ENCODE measurements around the gene KLHL24.
"Not testable (repeated sequence)": the region's sequence is repeated elsewhere in the genome, so short reads cannot be mapped to it uniquely, and the experiment has no call there.

KLHL24 gene, protein sequence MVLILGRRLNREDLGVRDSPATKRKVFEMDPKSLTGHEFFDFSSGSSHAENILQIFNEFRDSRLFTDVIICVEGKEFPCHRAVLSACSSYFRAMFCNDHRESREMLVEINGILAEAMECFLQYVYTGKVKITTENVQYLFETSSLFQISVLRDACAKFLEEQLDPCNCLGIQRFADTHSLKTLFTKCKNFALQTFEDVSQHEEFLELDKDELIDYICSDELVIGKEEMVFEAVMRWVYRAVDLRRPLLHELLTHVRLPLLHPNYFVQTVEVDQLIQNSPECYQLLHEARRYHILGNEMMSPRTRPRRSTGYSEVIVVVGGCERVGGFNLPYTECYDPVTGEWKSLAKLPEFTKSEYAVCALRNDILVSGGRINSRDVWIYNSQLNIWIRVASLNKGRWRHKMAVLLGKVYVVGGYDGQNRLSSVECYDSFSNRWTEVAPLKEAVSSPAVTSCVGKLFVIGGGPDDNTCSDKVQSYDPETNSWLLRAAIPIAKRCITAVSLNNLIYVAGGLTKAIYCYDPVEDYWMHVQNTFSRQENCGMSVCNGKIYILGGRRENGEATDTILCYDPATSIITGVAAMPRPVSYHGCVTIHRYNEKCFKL

DNA sequence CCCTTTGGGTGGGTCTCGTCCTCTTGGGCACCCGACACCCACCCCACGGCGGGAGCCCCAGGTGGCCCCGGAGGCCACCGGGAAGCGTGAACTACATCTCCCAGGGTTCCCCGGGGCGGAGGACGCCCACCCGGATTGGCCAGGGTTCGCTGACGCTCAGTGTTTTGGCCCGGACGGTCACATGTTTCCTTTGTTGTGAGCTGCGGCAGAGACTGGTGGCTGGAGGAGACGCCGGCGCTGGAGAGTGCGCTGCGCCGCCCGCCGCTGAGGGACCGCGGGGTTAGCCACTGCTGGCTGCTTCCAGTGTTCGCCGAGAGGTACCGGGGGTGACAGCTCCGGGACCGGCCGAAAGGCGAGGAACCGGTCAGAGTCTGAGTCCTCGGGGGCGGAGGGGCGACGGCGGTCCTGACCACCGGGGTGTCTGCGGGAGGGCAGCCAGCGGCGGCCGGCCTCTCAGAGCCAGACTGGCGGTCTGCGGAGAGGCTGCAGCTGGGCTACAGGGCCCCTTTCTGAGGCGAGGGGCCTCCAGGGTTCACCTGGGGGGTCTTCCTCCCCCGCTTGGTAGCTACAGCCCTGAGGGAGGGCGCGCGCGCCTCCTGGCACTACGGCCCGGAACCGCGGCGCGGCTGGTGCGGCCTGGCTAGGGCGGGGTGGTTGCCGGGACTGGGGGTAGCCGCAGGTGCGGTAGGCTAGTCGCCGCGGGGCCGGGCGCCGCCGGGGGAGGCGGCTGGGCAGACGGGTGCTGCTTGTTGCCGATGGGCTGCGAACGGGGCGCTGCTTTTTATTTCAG is at the start of gene KLHL24:
Gene KLHL24, plus strand, starts transcription at position 193 of the 790 bp plus-strand sequence. CDS start 14,734 bp downstream, outside the sequence.
- peak; percentile 96 to 97 for DNase-seq

DNA sequence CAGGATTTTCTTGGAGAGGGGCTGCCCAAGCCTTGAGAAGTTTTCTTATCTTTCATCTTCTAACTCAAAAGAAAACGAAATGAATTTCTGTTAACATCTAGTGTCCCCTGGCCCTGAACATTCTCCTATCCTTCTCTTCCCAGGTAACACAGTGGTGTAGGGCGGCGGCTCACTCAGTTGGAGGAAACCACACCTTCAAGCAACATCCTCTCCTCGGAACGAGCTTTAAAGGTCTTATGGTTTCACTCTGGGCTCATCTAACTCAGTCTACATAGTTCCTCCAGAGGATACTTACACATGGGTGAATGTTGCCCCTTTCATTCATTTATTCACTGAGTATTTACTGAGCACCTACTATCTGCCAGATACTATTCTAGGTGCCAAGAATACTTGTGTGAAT is 48.9 kb upstream of the KLHL24 start:
- DNase-seq: no peak

DNA sequence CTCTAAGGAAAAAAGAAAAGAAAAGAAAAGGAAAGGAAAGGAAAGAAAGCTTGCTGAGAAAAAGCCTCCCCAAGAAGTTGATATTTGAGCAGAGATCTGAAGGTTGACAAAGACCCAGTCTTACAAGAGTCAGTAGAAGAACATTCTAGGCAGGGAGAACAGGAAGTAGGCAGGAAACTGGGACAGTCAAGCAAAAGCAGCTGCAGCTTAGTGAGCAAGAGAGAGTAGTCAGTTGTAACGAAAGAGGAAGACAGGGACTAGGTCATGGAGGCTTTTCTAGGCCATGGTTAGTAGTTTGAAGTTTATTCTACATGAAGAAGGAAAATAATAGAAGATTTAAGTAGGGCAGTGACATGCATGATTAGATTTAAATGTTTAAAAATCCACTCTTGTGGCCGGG is 48.1 kb upstream of the KLHL24 start:
- peak in 1 of 2 donors; percentile 17 for DNase-seq

DNA sequence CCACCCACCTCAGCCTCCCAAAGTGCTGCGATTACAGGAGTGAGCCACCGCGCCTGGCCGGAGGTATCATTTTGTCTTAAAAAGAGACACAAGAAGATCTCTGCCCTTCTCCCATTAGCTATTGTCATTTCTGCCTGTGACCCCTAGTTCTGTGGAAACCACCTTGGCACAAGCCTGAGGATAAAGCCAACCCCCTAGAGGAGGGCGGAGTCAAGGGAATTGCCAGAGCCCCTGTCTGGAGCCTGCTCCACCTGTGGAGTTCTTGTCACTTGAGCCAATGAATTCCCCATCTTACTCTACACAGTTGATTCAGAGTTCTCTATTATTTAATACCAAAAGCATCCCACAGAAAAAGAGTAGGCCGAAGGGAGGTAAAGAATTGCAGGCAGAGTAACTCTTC is 45.0 kb upstream of the KLHL24 start:
- no peak for DNase-seq

DNA sequence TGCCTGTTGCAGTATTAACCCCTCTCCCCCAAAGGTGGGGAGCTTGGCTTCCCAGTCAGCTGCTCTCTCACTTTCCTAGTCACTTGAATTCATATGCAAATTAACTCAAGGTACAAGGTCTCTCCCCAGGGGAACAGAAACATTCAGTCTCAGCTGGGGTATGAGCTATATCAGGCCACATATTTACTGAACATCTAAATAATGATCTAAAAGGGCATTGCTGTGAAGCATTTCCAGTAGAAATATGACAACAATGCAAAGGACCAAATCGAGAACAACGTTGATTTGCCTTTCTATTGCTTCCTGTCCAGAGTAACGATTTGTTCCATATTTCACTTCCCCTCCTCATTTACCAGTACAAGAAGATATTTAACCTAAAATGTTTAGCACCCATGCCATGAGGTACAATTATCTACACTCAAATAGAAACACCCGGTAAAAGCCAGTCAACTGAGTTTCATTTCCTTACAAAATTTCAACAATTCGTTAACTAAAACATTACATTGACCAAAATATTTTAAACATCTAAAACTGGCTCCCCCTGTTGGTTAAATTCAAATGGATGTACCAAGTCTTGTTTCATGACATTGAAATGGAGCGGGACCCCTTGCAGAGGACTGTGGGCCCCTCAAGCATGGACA is 43.4 kb upstream of the KLHL24 start:
- no peak for DNase-seq

DNA sequence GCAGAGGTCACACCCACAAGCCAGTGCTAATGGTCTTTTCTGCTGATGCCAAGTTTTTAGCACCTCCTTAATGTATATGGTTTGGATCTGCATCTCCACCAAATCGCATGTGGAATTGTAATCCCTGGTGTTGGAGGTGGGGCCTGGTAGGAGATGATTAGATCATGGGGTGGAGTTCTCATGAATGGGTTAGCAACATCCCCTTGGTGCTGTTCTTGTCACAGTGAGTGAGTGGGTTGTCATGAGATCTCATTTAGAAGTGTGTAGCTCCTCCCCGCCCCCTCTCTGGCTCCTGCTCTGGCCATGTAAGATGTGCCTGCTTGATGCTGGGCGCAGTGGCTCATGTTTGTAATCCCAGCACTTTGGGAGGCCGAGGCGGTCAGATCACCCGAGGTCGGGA is 42.6 kb upstream of the KLHL24 start:
- DNase-seq: no peak

DNA sequence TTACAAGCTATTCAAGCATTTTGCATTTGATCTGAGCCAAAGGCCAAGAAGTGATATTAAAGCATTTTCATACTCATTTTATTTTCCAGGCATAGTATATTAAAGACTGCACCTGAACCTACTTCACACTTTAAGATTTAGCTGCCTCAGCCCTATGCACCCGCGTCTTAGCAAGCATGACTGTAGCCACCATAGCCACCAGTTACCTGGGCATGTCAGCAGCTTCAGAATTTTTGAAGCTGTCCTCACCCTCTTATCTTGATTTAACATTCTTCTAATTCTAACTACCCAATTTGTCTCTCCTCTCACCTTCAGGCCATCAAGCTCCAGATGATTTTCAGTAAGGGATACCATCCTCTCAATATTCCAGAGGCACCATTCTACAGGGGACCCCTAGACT is 40.8 kb upstream of the KLHL24 start:
- no peak for DNase-seq

DNA sequence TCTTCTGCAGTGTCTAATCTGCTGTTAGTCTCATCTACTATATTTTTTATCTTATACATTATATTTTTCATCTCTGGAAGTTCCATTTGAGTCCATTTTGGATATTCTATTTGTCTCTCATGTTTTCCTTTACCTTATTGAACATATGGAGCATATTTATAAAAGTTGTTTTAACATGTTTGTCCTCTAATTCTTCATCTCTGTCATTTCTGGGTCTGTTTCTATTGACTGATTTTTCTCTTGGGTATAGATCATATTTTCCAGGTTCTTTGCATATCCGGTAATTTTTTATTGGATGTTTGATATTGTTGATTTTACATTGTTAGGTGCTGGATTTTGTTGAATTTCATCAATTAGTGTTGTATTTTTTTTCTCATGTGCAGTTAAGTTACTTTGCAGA is 37.5 kb upstream of the KLHL24 start:
- DNase-seq: no peak

DNA sequence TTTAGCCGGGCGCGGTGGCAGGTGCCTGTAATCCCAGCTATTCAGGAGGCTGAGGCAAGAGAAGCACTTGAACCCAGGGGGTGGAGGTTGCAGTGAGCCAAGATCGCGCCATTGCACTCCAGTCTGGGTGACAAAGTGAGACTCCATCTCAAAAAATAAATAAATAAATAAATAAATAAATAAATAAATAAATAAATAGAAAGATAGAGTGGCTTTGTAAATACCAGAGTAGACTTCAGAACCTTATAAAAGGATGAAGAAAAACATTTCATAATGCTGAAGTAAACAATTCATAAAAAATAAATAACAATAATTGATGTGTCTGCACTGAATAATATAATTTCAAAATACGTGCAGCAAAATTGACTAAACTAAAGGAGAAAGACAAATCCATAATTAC is 24.1 kb upstream of the KLHL24 start:
- DNase-seq: not testable (repeated sequence)

DNA sequence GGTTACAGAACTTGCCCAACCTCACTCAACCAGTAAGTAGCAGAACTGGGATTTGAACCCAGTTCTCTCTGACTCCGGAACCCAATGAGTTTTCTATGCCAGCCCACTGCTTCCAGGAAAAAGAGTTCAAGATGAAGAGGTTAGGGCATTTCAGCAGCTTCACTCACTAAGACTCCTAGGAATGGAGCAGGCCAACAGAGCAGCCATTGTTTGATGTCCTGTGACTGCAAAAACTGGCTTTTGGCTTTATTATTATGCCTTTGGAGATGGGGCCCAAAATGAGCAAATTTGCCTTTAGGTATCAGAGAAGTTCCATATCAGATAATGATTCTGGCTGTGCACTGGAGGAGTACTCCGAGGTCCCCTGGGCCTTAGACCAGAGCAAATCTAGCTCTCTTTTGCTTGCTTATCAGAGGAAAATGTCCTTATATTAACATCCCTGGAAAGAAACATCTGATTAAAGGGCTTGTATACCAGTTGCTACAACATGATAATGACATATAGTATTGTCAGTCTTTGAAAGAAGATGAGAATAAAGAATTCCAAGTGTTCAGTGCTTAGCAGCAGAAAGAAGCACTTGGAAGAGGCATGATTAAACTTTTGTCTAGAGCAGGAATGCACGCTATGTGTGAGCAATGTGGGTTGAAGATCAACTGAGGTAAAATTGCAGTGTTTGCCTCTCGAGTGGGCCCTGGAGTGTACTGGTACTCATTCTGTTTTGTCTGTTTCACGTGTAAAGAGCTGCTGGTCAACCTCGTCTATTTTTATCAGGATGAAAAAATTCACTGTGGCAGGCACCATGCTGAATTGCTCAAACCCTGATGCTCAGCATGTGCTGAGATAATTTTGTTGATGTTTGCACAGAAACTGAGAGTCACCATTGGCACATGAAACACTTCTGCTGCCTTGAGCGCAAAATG is 21.8 kb upstream of the KLHL24 start:
- no peak for DNase-seq

DNA sequence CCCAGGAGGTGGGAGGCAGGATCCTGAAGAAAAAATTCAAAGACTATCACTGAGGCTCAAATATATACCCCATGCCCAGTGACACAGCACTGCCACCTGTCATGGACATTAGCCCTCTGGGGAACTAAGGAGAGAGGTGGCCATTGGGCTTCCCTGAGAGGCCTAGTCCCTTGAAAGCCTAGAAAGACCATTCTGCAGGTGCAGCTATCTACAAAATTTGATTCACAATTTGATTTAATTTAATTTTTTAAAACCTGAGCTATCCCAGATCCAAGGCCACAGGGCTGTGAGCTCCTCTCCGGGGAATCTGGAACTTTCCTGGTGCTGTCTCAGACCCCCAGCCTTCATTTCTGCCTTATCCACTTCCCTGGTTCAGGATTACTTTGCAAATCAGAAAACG is 16.9 kb upstream of the KLHL24 start:
- no peak for DNase-seq

DNA sequence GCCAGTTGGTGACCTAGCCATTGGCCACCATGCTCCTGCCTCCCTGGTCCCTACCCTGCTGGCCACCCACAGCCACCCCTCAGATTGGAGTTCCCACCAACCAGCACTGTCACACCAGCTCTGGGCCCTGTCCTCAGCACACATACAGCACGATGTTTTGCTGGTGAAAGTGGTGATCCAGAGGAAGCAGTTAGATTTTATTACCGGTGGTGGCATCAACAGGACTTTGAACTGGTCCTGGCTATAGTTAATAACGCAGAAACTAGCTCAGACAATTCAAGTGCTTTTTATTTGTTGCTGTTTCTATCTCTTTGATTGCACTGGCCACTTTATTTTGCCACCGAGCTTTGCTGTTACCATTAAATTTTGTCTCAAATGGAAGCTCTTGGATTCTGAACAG is 16.4 kb upstream of the KLHL24 start:
- no peak for DNase-seq

DNA sequence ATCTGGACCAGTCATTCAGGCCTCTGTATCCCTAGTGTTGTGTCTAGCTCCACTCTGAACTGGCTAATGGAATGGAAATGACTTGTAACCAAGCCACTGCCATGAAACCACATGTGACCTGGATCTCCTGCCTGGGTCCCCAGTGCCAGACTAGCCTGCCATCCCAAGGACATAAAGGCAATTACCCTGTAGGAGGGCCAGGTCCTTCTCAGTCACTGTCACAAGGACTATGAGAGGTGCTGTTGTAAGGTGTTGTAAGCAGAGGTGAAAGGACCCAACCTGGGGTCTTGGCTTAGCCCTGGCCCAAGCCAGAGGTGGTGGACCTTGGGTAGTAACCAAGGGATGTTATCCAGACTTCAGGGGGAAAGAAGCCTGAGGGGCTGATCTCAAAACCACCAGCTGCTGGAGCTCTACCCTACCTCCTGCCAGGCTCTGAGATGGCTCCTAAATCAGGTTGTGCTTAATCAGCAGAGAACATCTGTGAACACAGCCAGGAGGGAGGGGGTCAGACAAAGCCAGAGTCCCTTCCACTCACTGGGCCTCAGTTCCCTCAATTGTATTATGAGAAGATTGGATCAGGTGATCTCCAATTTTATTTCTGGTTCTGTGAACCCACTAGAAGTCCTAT is 15.7 kb upstream of the KLHL24 start:
- no peak for DNase-seq

DNA sequence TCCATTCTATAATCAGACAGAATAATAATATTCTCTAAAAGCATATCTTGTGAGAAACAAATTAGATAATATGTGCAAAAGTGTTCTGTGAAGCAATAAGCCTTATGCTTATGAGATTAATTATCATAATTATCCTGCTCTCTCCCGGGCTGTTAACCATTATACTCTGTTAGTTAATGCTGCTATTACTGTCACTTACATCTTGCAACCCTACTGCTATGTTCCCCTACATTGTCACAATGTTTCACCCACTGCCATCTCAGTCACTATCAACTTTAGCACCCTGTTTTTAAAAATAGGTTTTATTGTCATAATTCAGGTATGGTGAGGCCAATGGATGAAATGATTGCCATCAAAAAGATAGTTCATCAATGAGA is 15.2 kb upstream of the KLHL24 start:
- DNase-seq: no peak

DNA sequence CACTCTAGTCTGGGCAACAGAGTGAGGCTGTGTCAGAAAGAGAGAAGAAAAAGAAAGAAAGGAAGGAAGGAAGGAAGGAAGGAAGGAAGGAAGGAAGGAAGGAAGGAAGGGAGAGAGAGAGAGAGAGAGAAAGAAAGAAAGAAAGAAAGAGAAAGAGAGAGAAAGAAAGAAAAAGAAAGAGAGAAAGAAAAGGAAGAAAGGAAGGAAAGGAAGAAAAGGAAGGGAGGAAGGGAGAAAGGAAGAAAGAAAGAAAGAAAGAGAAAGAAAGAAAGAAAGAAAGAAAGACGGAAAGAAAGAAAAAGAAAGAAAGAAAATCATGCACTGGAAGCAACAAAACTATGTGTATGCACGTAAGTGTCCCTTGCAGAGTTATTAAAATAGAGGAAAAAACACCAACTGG is 12.9 kb upstream of the KLHL24 start:
- DNase-seq: not testable (repeated sequence)

DNA sequence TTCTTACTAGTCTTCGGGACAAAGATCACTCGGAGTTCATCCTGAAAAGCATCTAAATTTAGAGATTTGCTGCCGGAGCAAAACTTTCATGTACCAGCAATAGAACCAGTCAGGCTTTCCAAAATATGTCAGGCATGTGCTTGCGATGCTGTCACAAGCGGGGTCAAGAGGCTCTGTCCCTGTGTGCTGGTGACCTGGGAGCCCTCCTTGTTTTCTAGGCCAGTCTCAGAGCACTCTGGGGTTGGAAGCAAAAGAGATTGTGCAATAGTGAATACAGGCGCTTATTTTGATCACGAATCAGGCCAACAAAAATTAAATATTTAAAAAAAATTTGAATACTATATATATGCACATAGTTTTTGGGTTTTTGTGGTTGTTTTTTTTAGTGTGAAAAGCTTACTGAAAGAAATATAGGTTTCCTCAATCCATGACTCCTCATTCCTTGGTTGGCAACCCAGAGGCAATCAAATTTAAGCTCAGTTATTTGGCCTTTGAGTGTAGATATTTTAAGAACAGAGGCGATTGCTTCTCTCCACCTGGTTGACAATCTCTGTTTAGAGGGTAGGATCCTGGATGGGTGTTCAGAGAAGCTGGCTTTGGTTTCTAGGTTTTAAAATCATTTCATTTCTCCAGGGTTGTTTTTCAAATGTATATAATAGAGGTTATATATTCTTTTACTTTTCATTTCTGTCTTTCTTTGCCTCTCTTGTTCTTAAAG is 8.4 kb upstream of the KLHL24 start:
- no peak for DNase-seq

DNA sequence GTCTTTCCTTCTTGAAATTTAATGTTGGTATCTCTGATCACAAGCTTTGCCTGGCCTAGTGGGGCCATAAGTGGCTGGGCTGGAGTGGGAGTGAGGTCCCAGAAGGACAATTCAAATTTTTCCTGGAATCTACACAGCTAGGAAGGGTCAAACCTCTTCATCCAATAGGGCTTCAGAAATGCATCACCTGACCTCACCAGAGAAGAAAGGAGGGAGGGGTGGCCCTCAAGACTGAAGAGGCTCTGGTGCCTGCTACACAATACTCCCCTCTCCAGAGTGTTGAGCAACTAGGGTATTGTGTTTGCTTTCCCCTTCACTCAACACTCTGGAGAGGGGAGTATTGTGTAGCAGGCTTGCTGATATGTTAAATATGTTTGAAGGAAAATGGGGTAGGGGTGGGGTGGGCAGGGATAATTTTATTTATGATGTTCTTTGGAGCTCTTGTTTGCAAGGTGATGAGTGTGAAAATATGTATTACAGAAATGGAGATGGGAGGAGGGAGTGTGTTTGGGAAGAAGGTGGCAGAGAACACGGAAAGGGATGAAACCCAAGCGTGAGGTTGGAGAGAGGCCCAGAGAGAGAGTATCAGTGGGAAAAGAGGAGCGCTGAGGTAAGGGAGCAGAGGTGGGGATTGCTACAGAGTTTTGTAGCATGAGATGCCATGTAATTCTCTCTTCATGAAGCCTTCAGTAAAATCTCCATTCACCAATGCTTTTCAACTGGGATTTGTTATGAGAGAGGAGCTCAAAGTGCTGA is 5.7 kb upstream of the KLHL24 start:
- no peak for DNase-seq

DNA sequence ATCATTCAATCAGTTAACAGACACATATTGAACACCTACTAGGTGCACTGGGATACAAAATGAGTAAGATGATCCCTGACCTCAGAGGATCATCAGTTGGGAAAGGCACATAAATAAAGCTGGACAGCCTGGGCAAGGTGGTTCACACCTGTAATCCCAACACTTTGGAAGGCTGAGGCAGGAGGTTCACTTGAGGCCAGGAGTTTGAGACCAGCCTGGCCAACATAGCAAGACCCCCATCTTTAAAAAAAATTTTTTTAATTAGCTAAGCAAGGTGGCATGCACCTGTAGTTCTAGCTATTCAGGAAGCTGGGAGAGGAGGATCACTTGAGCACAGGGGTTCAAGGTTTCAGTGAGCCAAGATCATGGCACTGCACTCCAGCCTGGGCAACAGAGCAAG is 3.7 kb upstream of the KLHL24 start:
- no peak for DNase-seq

DNA sequence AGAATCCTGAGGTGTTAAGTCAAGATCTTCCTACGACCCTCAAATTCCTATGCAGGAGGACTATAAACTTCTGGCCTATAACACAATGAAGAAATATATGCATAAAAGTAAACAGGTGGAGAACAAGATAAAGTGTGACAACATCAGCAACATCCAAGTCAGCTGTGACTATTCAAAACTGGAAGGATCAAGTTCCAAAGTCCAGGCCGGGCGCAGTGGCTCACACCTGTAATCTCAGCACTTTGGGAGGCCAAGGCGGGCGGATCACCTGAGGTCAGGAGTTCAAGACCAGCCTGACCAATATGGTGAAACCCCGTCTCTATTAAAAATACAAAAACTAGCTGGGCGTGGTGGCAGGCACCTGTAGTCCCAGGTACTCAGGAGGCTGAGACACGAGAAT is 2.7 kb upstream of the KLHL24 start:
- not testable (repeated sequence) for DNase-seq

DNA sequence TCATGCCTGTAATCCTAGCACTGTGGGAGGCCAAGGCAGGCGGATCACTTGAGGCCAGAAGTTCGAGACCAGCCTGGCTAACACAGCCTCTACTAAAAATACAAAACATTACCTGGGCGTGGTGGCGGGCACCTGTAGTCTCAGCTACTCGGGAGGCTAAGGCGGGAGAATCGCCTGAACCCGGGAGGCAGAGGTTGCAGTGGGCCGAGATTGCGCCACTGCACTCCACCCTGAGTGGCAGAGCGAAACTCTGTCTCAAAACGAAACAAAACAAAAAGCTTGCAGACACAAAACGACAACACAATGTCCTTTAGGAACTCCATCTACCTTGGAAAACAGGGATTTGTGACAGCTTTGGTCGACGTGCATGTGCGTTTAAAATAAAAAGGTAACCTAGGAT is 716 bp upstream of the KLHL24 start:
- no peak for DNase-seq
